ENCODE data around the gene RNU6-1.
A peak's percentile ranks its signal among the peaks of the same experiment; 100 is the strongest.

The RNU6-1 gene

GRCh38 chr15:67839929-67840748 is at the start of gene RNU6-1:
Gene RNU6-1, minus strand, starts transcription at chr15:67840045.
- DNase-seq (ENCODE audit: low read depth in 2 of 3, low spot score in 2 of 3): peak; percentile 86 to 87 (median 86)

GRCh38 chr15:67887776-67888175 is 47.9 kb upstream of the RNU6-1 start:
- DNase-seq (ENCODE audit: low read depth in 2 of 3, low spot score in 2 of 3): no peak

GRCh38 chr15:67885861-67886260 is 46.0 kb upstream of the RNU6-1 start:
- no peak for DNase-seq (ENCODE audit: low read depth in 2 of 3, low spot score in 2 of 3)

GRCh38 chr15:67885175-67885523 is 45.3 kb upstream of the RNU6-1 start:
- no peak for DNase-seq (ENCODE audit: low read depth in 2 of 3, low spot score in 2 of 3)

GRCh38 chr15:67884514-67885174 is 44.8 kb upstream of the RNU6-1 start:
- DNase-seq (ENCODE audit: low read depth in 2 of 3, low spot score in 2 of 3): peak in 2 of 3 experiments; percentile 9 to 15

- DNase-seq (ENCODE audit: low read depth in 2 of 3, low spot score in 2 of 3): no peak
Measured at GRCh38 chr15:67884009-67884408, 44.2 kb upstream of the RNU6-1 start.

GRCh38 chr15:67883234-67883773 is 43.5 kb upstream of the RNU6-1 start:
- DNase-seq (ENCODE audit: low read depth in 2 of 3, low spot score in 2 of 3): no peak

GRCh38 chr15:67882487-67883233 is 42.8 kb upstream of the RNU6-1 start:
- no peak for DNase-seq (ENCODE audit: low read depth in 2 of 3, low spot score in 2 of 3)

GRCh38 chr15:67880651-67881182 is 40.9 kb upstream of the RNU6-1 start:
- DNase-seq (ENCODE audit: low read depth in 2 of 3, low spot score in 2 of 3): no peak

- DNase-seq (ENCODE audit: low read depth in 2 of 3, low spot score in 2 of 3): no peak
Measured at GRCh38 chr15:67879440-67880129, 39.7 kb upstream of the RNU6-1 start.

GRCh38 chr15:67878712-67879206 is 38.9 kb upstream of the RNU6-1 start:
- no peak for DNase-seq (ENCODE audit: low read depth in 2 of 3, low spot score in 2 of 3)

GRCh38 chr15:67873777-67874176 is 33.9 kb upstream of the RNU6-1 start:
- no peak for DNase-seq (ENCODE audit: low read depth in 2 of 3, low spot score in 2 of 3)

- DNase-seq (ENCODE audit: low read depth in 2 of 3, low spot score in 2 of 3): no peak
Measured at GRCh38 chr15:67870868-67871408, 31.1 kb upstream of the RNU6-1 start.

- no peak for DNase-seq (ENCODE audit: low read depth in 2 of 3, low spot score in 2 of 3)
Measured at GRCh38 chr15:67869701-67870100, 29.9 kb upstream of the RNU6-1 start.

- no peak for DNase-seq (ENCODE audit: low read depth in 2 of 3, low spot score in 2 of 3)
Measured at GRCh38 chr15:67865766-67866165, 25.9 kb upstream of the RNU6-1 start.

GRCh38 chr15:67865331-67865730 is 25.5 kb upstream of the RNU6-1 start:
- DNase-seq (ENCODE audit: low read depth in 2 of 3, low spot score in 2 of 3): no peak

GRCh38 chr15:67863442-67863987 is 23.7 kb upstream of the RNU6-1 start:
- DNase-seq (ENCODE audit: low read depth in 2 of 3, low spot score in 2 of 3): peak; percentile 33 to 49 (median 48)

GRCh38 chr15:67862750-67863441 is 23.1 kb upstream of the RNU6-1 start:
- no peak for DNase-seq (ENCODE audit: low read depth in 2 of 3, low spot score in 2 of 3)

GRCh38 chr15:67861983-67862382 is 22.1 kb upstream of the RNU6-1 start:
- no peak for DNase-seq (ENCODE audit: low read depth in 2 of 3, low spot score in 2 of 3)

Data from activated CD8-positive, alpha-beta memory T cell treated with anti-CD3 and anti-CD28 coated beads for 48 hours (primary cell).